ENCODE measurements around the gene MOGAT2.

GRCh38 chr11:75780888-75781287 is 63.2 kb downstream of the MOGAT2 start:
- TF ChIP-seq CTCF (conservative IDR thresholded peaks at IDR 0.05; ENCODE audit: low read depth, low read length): no peak
- TF ChIP-seq POLR2A (IDR thresholded peaks at IDR 0.05; ENCODE audit: low read depth, low read length): no peak
- no peak for TF ChIP-seq FOS (IDR thresholded peaks at IDR 0.05; ENCODE audit: low read depth, low read length)
- no peak for TF ChIP-seq CEBPB (IDR thresholded peaks at IDR 0.05; ENCODE audit: low read depth, low read length)
- no peak for TF ChIP-seq BHLHE40 (IDR thresholded peaks at IDR 0.05; ENCODE audit: low read depth, low read length)
- TF ChIP-seq RAD21 (IDR thresholded peaks at IDR 0.05; ENCODE audit: low read length): no peak
- TF ChIP-seq USF2 (IDR thresholded peaks at IDR 0.05; ENCODE audit: low read depth, low read length): no peak
- TF ChIP-seq MAZ (IDR thresholded peaks at IDR 0.05; ENCODE audit: borderline replicate concordance, low read depth, low read length): no peak
- TF ChIP-seq MXI1 (IDR thresholded peaks at IDR 0.05; ENCODE audit: borderline replicate concordance, low read depth, low read length): no peak
- no peak for TF ChIP-seq RCOR1 (IDR thresholded peaks at IDR 0.05; ENCODE audit: insufficient replicate concordance, low read length)
- TF ChIP-seq CHD1 (IDR thresholded peaks at IDR 0.05; ENCODE audit: low read depth, low read length): no peak
